KOPT-K1 (cell line): ENCODE results near the gene NAV3.
"Not testable (repeated sequence)": the region's sequence is repeated elsewhere in the genome, so short reads cannot be mapped to it uniquely, and the experiment has no call there.

Experiments used
- H3K27ac ChIP-seq: fragments of 200-600 bp; sonication (generic); 2 replicates; pipeline ENCODE4 v1.5.1; 2016; ENCODE audit warnings: antibody characterized with exemption, mild to moderate bottlenecking, low read depth, low read length; ENCODE audit not compliant: poor library complexity, severe bottlenecking
- H3K36me3 ChIP-seq: fragments of 200-600 bp; sonication (generic); 2 replicates; pipeline ENCODE4 v1.5.1; 2017; ENCODE audit warnings: antibody characterized with exemption, mild to moderate bottlenecking, low read length, moderate library complexity; ENCODE audit not compliant: insufficient read depth
- H3K9me3 ChIP-seq: fragments of 200-600 bp; sonication (generic); 2 replicates; pipeline ENCODE4 v1.5.1; 2017; ENCODE audit warnings: antibody characterized with exemption, low read length, mild to moderate bottlenecking; ENCODE audit not compliant: insufficient read depth, poor library complexity, severe bottlenecking

The NAV3 gene

GRCh38 chr12:78249578-78249977 is 418.9 kb downstream of the NAV3 start:
- Histone ChIP-seq H3K36me3 (no peaks in the 10 kb centered on the region), H3K9me3 (no peaks in the 10 kb centered on the region)

GRCh38 chr12:78257662-78258061 is 427.0 kb downstream of the NAV3 start:
- H3K9me3 ChIP-seq, H3K36me3 ChIP-seq, H3K27ac ChIP-seq: not testable (repeated sequence)

More at GRCh38 chr12:78249578-78249977, 418.9 kb downstream of the NAV3 start:
- no peak overlapping the region for H3K27ac ChIP-seq

- Histone ChIP-seq H3K27ac (no peak overlapping the region), H3K36me3 (no peaks in the 10 kb centered on the region), H3K9me3 (no peaks in the 10 kb centered on the region)
These were observed 430.3 kb downstream of the NAV3 start for GRCh38 chr12:78260976-78261375.

- Histone ChIP-seq H3K27ac (no peak overlapping the region), H3K36me3 (no peaks in the 10 kb centered on the region), H3K9me3 (no peaks in the 10 kb centered on the region)
These were observed 431.2 kb downstream of the NAV3 start for GRCh38 chr12:78261901-78262300.
